Fibroblast of the conjunctiva (primary cell): ENCODE measurements around the gene STK38.
A peak's percentile ranks its signal among the peaks of the same experiment; 100 is the strongest.
"Not testable (repeated sequence)": the region's sequence is repeated elsewhere in the genome, so short reads cannot be mapped to it uniquely, and the experiment has no call there.

Source experiments
- DNase-seq: peaks from one replicate; pipeline ENCODE4 v3.0.0-alpha.2; 2010; ENCODE audit warnings: low read depth

STK38 gene

GRCh38 chr6:36487698-36488097, 59.6 kb downstream of the STK38 start:
- DNase-seq = peak; percentile 2

GRCh38 chr6:36484736-36485135, 62.5 kb downstream of the STK38 start:
- DNase-seq = no peak

- DNase-seq = not testable (repeated sequence)
Measured at GRCh38 chr6:36483326-36483725, 64.0 kb downstream of the STK38 start.

DNA sequence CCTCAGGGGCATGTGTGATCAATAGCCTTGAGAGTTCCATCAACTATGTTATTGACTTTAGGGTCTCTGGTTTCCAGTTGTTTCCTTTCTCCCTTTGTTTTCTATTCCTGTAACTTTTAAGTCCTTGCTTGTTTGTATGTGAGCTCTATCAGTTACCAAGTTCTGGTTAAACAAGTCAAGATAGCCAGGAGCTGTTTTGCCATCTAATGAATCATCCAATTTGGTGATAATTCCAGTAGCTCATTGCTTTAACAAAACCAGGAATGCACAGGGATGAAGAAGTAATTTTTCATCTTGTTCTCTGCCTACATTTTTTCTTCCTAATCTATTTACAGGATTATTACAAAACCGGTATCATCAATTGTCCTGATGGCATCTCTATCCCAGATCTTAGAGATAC, 68.0 kb downstream of the STK38 start:
- no peak for DNase-seq

GRCh38 chr6:36478051-36478526, 69.2 kb downstream of the STK38 start:
- no peak for DNase-seq

- DNase-seq = no peak
Measured at GRCh38 chr6:36469946-36470345, 77.3 kb downstream of the STK38 start.

DNA sequence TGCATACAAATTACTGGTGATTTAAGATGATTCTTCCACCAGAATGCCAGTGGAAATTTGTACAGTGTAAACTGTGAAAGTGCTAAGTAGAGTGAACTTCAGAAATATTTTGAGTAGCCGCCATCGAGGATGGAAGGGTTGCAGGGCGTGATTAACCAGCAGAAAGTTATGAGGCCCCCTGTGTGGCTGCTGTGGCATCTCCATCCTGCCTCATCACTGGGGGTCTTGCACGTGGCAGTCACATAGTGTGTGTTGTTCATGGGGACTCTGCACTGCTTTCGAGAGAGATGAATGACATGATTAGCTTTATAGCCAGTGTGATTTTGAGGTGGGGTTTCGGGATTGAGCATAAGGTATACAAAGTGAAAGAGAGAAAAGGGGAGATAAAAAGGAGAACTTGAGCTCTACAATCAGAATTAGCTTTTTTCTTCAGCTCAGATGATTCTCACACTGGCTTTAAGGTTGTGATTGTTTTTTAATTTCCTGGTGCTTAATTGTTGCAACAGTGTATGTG, 78.1 kb downstream of the STK38 start:
- DNase-seq = no peak

DNA sequence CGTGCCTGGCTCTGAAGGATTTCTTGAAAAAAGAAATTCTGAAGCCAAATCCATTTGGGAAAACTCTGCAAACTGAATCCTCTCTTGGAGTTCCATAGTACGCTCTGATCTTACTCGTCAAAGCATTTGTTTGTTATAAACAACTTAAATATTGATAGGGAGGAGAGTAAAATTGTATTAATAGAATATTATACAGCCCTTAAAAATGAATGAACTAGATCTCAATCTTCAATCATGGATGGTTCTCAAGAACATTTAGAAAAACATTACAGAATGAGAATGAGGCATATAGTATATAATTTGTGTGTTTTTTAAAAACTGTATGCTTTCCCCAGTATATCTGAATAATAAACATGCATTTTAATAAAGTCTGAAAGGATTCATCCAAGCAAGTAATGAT, 79.7 kb downstream of the STK38 start:
- no peak for DNase-seq

- no peak for DNase-seq
Measured at GRCh38 chr6:36464233-36464632, 83.0 kb downstream of the STK38 start.

DNA sequence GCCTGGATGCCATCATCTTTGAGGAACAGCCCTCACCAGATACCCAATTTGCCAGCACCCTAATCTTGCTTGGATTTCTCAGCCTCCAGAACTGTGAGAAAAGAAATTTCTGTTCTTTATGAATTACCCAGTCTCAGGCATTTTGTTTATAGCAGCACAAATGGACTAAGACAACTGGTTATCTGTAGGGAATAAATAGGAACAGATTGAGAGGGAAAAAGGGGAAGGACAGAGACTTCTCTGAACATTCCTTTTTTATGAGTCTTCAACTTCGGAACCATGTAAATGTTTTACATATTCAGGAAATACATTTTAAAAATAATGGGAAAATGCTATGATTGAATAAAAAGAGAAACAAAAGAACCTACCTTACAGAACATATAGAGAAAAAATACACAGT, 83.6 kb downstream of the STK38 start:
- no peak for DNase-seq

- DNase-seq = no peak
Measured at GRCh38 chr6:36461646-36462045, 85.6 kb downstream of the STK38 start.

DNA sequence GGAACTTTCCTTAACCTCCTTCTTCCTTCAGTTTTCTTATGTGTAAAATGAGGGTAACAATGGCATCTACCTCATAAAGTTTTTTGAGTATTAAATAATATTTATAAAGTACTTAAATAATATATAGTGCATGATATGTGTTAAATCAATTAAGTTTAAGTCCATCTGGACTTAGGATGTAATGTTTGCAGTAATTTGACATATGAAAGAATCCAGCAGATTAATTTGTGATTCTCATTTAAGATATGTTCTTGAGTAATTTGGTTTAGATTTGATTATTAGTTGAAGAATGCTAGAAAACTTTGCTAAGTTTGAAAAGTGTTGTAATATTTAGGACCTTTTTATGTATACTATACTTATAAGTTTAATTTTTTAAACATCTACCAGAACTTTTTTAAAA, 86.4 kb downstream of the STK38 start:
- no peak for DNase-seq

- DNase-seq = no peak
Measured at GRCh38 chr6:36459501-36459900, 87.8 kb downstream of the STK38 start.

- no peak for DNase-seq
Measured at GRCh38 chr6:36455486-36456027, 91.7 kb downstream of the STK38 start.

- DNase-seq = not testable (repeated sequence)
Measured at GRCh38 chr6:36452897-36453296, 94.4 kb downstream of the STK38 start.

GRCh38 chr6:36449173-36449572, 98.1 kb downstream of the STK38 start:
- not testable (repeated sequence) for DNase-seq

GRCh38 chr6:36445621-36446020, 101.7 kb downstream of the STK38 start:
- DNase-seq = no peak

DNA sequence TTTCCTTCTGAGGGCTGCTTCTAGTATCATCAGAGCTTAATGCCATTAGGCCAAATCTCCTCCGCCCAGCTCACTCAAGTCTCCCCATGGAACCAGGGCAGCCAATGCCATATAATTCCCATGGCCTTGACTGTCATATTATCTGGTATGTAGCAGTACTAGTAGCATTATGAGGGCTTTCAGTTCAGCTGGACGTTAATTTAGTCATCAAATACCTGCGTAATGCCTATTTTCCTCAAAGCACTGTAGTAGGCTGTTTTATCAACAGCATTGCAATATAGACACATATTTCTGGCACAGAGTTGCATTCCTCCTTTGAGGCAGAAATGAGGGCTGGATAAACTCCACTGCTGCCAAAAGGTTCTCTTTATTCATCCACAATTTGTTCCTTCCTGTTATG, 102.8 kb downstream of the STK38 start:
- no peak for DNase-seq
